ENCODE results near the gene BEST4. TPM values are rescaled to one million over a fixed set of nuclear protein-coding genes. Genes with fewer than 3 reads are reported as not detected.

The BEST4 gene
- total and polyA plus RNA-seq, 2 of the 13 experiments (the other 11 are each of a cell fraction or from before 2014, with no cell fraction given): 0.77 to 1.4 TPM

DNA sequence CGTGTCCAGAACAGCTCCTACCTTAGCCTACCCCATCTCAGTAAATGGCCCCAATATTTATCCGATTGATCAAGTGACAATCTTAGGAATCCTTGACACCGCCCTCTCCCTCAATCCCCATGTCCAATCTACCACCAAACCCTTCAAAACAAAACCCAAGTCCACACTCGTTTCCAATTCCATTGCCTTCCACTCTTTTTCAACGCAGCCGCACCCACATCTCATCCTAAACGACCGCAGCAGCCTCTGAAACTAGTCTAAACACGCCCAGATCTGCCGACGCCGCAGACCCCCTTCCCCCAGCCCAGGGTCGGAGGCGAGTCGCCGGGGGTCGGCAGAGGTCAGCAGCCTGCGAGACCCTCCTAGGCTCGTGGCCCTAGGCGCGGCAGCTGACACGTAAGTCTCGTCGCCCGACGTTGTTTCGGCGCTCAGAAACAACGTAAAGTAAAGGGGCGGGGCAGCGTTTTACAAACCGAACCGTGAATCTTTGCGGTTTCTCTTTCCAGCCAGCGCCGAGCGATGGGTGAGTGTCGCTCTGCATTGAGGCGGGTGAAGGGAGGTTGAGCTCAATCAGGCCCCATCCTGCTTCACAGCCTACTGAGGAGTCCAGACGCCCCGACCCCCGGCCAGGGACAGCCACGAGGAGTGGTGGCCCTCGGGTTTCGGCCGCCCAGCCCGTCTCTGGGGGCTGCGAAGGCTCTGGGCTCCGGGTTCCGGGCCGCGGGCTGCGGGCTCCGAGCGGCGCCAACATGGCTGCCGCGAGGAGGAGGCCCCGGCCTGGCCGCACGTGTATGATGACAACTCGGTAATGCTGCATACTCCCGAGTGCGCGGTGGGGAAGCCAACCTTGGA lies 12.7 kb downstream of the BEST4 start, which contains the start of gene RPS8 (continued):
- TF ChIP-seq PATZ1 (CRISPR knock-in tag; IDR thresholded peaks at IDR 0.05): peak; percentile 39; the same call in 1 of the 2 replicates
- no peak for TF ChIP-seq ZFP41 (CRISPR knock-in tag; IDR thresholded peaks at IDR 0.05; ENCODE audit: borderline replicate concordance)
- no peak for TF ChIP-seq NFIB (CRISPR knock-in tag; IDR thresholded peaks at IDR 0.05; ENCODE audit: borderline replicate concordance)
- no peak for TF ChIP-seq ZNF552 (CRISPR knock-in tag; IDR thresholded peaks at IDR 0.05; ENCODE audit: borderline replicate concordance)
- peak; percentile 69; the same call in 1 of the 2 replicates for TF ChIP-seq RELA (CRISPR knock-in tag; IDR thresholded peaks at IDR 0.05)
- no peak for TF ChIP-seq ZFYVE20 (CRISPR knock-in tag; IDR thresholded peaks at IDR 0.05; ENCODE audit: borderline replicate concordance, low read depth)
- TF ChIP-seq PLRG1 (conservative IDR thresholded peaks at IDR 0.05): no peak
- TF ChIP-seq ZNF180 (CRISPR knock-in tag; IDR thresholded peaks at IDR 0.05; ENCODE audit: borderline replicate concordance, low read depth): no peak
- TF ChIP-seq ZNF83 (CRISPR knock-in tag; IDR thresholded peaks at IDR 0.05; ENCODE audit: borderline replicate concordance): no peak; the same call in 1 of the 2 replicates
- no peak for TF ChIP-seq MXD1 (CRISPR knock-in tag; IDR thresholded peaks at IDR 0.05)
- peak; percentile 72; the same call in 1 of the 2 replicates for TF ChIP-seq ZNF788 (CRISPR knock-in tag; IDR thresholded peaks at IDR 0.05; ENCODE audit: borderline replicate concordance)
- TF ChIP-seq HINFP (CRISPR knock-in tag; IDR thresholded peaks at IDR 0.05; ENCODE audit: low read depth): no peak
- TF ChIP-seq CREBL2 (CRISPR knock-in tag; IDR thresholded peaks at IDR 0.05; ENCODE audit: borderline replicate concordance): no peak
- no peak for TF ChIP-seq HNF4G (IDR thresholded peaks at IDR 0.05; ENCODE audit: borderline replicate concordance, low read depth, low read length)
- no peak for TF ChIP-seq HNF4G (CRISPR knock-in tag; IDR thresholded peaks at IDR 0.05; ENCODE audit: borderline replicate concordance, low read depth)
- no peak for TF ChIP-seq ZNF746 (CRISPR knock-in tag; IDR thresholded peaks at IDR 0.05)
- TF ChIP-seq ZGPAT (CRISPR knock-in tag; IDR thresholded peaks at IDR 0.05): peak; percentile 82; the same call in 1 of the 2 replicates
- peak; percentile 93 for TF ChIP-seq XBP1 (CRISPR knock-in tag; IDR thresholded peaks at IDR 0.05)

Measured in HepG2 (cell line).